Fibroblast of the aortic adventitia (primary cell): Measurements from ENCODE around the gene CENPC. TPM values are rescaled to one million over a fixed set of nuclear protein-coding genes. Genes with fewer than 3 reads are reported as not detected.
A peak's percentile ranks its signal among the peaks of the same experiment; 100 is the strongest.

Experiments
- DNase-seq: peaks from one replicate; pipeline ENCODE4 v3.0.0-alpha.2; 2010; ENCODE audit warnings: low read depth
- H3K4me3 ChIP-seq: 2 replicates; pipeline ENCODE4 v1.5.1; 2011; ENCODE audit warnings: low read depth, mild to moderate bottlenecking, control low read depth, low read length, moderate library complexity
- CTCF ChIP-seq: IDR thresholded peaks from 2 replicates; pipeline ENCODE4 v1.5.1; 2011; ENCODE audit warnings: mild to moderate bottlenecking, low read length, control low read depth, inconsistent platforms; ENCODE audit not compliant: insufficient read depth
- total RNA-seq: library from RNA; depleted of rRNA; stranded (reverse); fragments of >200 nt; gene quantifications from 2 replicates; pipeline ENCODE4 v1.2.3, GENCODE V29; 2012; ENCODE audit warnings: low replicate concordance

The CENPC gene
- total RNA-seq, 1 donor: 30.5 TPM

GRCh38 chr4:67475155-67475554 is 70.1 kb downstream of the CENPC start:
- H3K4me3 ChIP-seq: no peak overlapping the region
- DNase-seq: peak; percentile 16
- TF ChIP-seq CTCF: no peak

- no peak overlapping the region for H3K4me3 ChIP-seq
- no peak for DNase-seq
- no peak for TF ChIP-seq CTCF
Measured at GRCh38 chr4:67470871-67471270, 74.4 kb downstream of the CENPC start.

GRCh38 chr4:67468830-67469229 is 76.5 kb downstream of the CENPC start:
- no peak overlapping the region for H3K4me3 ChIP-seq
- TF ChIP-seq CTCF: no peak
- DNase-seq: no peak

- DNase-seq: no peak
- H3K4me3 ChIP-seq: no peak overlapping the region
- TF ChIP-seq CTCF: no peak
Measured at GRCh38 chr4:67466751-67467150, 78.6 kb downstream of the CENPC start.

- no peak for TF ChIP-seq CTCF
- no peak for DNase-seq
Measured at GRCh38 chr4:67465763-67466052, 79.6 kb downstream of the CENPC start.

GRCh38 chr4:67465032-67465762 is 80.1 kb downstream of the CENPC start:
- no peak overlapping the region for H3K4me3 ChIP-seq
- no peak for DNase-seq
- TF ChIP-seq CTCF: no peak

More at GRCh38 chr4:67465763-67466052, 79.6 kb downstream of the CENPC start:
- H3K4me3 ChIP-seq: no peak overlapping the region

GRCh38 chr4:67460574-67460973 is 84.7 kb downstream of the CENPC start:
- H3K4me3 ChIP-seq: no peak overlapping the region
- TF ChIP-seq CTCF: no peak
- DNase-seq: no peak
